ENCODE results near the gene KRT84.

DNA sequence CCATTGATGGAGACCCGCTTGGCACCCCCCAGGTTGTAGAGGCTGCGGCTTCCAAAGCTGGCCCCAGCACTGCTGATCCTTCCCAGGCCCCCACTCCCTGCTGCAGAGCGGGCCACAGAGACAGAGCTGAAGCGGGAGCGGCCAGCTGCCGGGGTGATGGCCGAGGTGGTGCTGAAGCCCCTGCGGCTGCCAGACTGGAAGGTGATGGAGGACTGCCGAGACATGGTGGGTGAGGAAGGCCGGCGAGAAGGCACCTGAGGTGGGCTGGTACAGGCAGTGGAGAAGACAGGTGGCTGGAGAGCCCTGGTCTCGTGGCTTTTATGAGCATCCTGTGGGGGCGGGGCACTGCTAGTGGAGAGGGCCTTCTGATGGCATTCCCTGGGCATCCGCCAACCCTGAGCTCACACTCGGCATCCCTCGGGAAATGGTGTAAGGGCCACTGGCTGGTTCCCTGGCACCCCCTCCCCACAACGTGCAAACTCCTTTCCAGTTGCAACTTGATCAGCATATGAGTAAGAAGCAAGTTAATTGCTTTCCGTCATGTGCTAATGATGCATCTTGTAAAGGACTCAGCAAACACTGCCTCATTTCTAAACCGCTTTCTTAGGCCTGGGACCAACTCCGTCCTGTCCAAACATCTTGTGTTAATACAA, 48.8 kb upstream of the KRT84 start, which contains the start of gene KRT75:
- TF ChIP-seq POLR2A (IDR thresholded peaks at IDR 0.05; ENCODE audit: low read length) (no peak), GATA1 (IDR thresholded peaks at IDR 0.05; ENCODE audit: low read depth, low read length) (no peak)
